GM19463 (cell line): Measurements from ENCODE around the gene SPC24.
"Not testable (repeated sequence)": the region's sequence is repeated elsewhere in the genome, so short reads cannot be mapped to it uniquely, and the experiment has no call there.

Experiments used
- ATAC-seq: cut with Tn5 transposase; IDR thresholded peaks from one replicate; pipeline ENCODE4 v1.9.1; 2021; ENCODE audit warnings: mild to moderate bottlenecking, moderate library complexity; ENCODE audit not compliant: unreplicated experiment

SPC24 gene

DNA sequence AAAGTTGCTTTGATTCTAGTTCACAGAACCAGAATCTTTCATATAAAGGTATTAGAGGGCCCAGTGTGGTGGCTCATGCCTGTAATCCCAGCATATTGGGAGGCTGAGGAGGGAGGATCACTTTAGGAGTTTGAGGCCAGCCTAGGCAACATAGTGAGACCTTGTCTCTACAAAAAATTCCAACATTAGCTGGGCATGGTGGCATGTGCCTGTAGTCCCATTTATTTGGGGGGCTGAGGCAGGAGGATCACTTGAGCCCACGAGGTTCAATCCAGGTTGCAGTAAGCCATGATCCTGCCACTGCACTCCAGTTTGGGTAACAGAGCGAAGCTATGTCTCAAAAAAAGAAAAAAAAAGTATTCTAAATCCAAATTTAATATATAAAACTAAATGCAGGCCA, 57.3 kb downstream of the SPC24 start:
- no peak for ATAC-seq

DNA sequence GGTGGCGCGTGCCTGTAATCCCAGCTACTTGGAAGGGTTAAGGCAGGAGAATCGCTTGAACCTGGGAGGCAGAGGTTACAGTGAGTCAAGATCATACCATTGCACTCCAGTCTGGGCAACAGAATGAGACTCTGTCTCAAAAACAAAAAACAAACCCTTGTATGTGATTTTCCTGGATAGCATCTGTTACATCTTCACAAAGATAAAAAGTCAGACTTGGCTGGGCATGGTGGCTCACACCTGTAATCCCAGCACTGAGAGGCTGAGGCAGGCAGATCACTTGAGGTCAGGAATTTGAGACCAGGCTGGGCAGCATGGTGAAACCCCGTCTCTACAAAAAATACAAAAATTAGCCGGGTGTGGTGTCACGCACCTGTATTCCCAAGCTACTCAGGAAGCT, 58.2 kb downstream of the SPC24 start:
- ATAC-seq: not testable (repeated sequence)

DNA sequence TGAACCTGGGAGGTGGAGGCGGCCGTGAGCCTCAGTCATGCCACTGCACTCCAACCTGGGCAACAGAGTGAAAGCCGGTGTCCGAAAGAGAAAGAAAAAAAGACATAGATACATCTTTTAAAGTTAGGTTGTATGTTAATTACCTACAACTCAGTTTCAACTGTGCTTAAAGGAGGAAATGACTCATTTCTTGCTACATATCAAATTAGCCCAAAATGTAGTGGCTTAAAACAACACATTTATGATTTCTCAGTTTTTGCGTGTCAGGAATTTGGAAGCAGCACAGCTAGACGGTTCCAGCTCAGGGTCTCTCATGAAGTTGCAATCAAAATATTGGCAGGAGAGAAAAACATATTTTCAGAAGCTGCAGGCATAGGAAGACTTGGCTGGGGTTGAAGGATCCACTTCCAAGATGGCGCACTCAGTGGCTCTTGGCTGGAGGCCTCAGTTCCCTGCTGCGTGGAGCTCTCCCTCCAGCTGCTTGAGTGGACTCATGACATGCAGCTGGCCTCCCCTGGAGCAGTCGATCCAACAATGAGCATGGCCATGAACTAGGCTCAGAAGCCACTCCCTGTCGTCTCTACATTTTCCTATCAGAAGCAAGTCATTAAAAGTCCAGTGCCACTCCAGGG, 59.3 kb downstream of the SPC24 start:
- peak; percentile 47 for ATAC-seq
